AG09309 (cell line): Measurements from ENCODE around the gene SHISA3.

Source experiments
- DNase-seq: peaks from one replicate; pipeline ENCODE4 v3.0.0-alpha.2; 2010; ENCODE audit warnings: low read depth
- H3K4me3 ChIP-seq: 2 replicates; pipeline ENCODE4 v1.5.1; 2011; ENCODE audit warnings: mild to moderate bottlenecking, low read depth, low read length, moderate library complexity; ENCODE audit not compliant: control insufficient read depth
- TF ChIP-seq, protein P1 (sequence below): IDR thresholded peaks from 2 replicates; pipeline ENCODE4 v1.5.1; 2011; ENCODE audit warnings: mild to moderate bottlenecking, low read depth, low read length, inconsistent platforms; ENCODE audit not compliant: insufficient read depth, control insufficient read depth; ENCODE audit errors: missing control alignments

Gene SHISA3

DNA sequence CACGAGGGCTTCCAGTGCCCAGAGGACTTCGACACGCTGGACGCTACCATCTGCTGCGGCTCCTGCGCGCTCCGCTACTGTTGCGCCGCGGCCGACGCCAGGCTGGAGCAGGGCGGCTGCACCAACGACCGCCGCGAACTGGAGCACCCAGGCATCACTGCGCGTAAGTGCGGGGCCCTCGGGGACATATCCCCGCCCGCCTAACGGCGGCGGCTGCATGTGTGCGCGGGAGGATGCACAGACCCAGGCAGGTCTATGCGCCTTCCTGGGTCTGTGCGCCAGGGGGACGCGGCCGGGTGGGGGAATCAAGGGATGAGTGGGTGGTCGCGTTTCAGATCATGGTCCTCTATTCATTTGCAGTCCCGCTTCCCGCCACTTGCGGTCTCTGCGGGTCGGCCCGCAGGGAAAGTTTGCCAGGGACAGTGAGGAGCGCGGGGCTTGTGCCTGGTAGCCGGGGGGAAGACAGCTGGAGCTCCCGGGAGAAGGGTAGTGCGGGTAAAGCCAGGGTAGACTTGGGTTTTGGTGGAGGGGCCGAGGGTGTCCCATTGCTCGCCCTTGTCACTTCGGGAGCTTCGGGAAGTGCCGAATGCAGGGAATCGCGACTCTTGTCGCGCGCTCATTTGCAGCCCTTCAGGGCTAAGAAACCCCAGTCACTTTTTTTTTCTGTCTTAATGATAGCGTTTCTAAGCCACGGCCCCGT is 1.0 kb downstream of the SHISA3 start:
- DNase-seq: no peak
- TF ChIP-seq, protein P1, sequence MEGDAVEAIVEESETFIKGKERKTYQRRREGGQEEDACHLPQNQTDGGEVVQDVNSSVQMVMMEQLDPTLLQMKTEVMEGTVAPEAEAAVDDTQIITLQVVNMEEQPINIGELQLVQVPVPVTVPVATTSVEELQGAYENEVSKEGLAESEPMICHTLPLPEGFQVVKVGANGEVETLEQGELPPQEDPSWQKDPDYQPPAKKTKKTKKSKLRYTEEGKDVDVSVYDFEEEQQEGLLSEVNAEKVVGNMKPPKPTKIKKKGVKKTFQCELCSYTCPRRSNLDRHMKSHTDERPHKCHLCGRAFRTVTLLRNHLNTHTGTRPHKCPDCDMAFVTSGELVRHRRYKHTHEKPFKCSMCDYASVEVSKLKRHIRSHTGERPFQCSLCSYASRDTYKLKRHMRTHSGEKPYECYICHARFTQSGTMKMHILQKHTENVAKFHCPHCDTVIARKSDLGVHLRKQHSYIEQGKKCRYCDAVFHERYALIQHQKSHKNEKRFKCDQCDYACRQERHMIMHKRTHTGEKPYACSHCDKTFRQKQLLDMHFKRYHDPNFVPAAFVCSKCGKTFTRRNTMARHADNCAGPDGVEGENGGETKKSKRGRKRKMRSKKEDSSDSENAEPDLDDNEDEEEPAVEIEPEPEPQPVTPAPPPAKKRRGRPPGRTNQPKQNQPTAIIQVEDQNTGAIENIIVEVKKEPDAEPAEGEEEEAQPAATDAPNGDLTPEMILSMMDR: no peak
- no peak overlapping the region for H3K4me3 ChIP-seq

DNA sequence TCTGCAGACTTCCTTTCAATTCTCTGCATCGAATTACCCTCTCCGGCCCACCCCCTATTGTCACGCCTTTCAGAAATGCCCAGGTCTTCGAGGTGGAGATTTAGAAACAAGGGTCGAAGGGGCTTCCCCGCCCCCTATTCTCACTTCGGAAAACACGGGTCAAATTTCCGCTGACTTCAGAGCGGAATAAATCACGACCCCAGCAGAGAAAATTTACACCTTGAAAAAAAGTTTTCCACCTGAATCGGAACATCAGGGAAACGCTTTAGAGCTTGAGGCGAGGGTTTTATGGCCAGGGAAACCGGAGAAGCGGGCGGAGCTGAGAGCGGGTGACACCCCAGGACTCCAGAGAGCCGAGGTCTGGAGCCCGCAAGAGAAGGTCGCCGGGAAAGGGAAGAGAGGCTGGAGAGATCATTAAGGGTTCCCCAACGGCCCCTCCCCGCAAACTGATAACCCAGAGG is 1.6 kb downstream of the SHISA3 start:
- TF ChIP-seq, protein P1: no peak
- DNase-seq: no peak
- H3K4me3 ChIP-seq: no peak overlapping the region

DNA sequence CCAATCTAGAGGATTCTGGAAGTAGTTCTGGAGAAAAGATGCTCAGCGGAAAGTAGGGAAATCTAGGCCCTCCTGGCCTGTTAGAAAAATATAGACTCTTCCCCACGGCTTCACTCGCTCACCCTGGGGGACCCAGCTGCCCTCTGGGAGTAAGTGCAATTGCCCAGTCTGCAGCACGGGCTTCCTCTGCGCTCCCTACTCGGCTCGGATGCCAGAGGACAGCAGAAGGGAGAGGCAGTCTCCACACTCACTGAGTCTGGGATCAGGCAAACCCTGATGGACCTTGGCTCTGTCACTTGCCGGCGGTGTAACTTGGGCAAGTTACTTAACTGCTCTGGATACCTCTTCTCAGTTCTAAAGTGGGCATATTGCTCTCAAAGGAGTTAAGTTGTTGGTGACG is 2.1 kb downstream of the SHISA3 start:
- H3K4me3 ChIP-seq: no peak overlapping the region
- TF ChIP-seq, protein P1: no peak
- no peak for DNase-seq

DNA sequence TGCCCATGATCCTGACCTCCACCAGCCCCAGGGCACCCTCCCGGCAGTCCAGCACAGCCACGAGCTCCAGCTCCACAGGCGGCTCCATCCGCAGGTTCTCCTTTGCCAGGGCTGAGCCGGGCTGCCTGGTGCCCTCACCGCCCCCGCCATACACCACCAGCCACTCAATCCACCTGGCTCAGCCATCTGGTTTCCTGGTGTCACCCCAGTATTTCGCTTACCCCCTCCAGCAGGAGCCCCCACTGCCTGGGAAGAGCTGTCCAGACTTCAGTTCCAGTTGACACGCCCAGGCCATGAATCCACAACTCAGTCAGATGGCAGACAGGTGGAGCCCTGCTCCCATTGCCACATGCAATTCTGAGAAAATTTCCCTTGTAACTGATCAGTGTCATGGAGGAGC is 3.9 kb downstream of the SHISA3 start:
- H3K4me3 ChIP-seq: no peak overlapping the region
- no peak for DNase-seq
- TF ChIP-seq, protein P1: no peak

DNA sequence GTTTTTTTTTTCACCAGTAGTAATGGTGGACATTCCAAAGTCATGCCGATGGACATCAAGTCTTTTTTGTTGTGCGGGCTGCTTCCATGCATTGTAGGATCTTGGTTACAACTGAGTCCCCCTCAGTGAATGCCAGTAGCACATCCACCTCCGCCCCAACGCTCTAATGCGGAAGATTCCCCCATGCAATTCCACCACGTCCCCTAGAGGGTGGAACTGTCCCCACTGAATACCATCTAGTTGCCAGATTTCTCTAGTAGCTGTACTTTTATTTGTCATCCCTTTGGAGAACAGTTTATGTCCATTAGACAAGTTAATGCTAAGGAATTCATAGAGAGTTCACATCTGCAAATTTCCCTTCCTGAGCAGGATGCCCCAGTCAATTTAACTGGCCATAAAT is 6.7 kb downstream of the SHISA3 start:
- TF ChIP-seq, protein P1: no peak
- DNase-seq: no peak
- no peak overlapping the region for H3K4me3 ChIP-seq

DNA sequence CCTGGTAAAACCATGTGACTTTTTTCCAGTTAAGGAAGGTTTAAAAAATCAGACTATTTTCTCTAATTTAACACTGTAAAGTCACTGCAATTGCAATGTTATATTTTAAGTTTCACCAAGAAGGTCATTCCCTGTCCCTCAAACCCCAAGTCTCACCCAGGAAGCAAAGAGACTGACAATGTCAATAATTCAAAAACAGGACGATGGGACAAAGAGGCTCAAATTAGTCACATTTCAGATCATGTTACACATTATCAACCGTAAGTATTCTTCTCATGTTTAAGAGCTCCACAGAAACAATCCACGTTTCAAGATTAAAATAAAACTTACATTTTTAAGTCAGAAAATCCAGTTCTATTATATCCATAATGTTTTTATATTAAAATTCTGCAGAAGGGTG is 13.2 kb downstream of the SHISA3 start:
- H3K4me3 ChIP-seq: no peak overlapping the region
- TF ChIP-seq, protein P1: no peak
- DNase-seq: no peak
